G401 (cell line): ENCODE results near the gene KDM1A. TPM values are rescaled to one million over a fixed set of nuclear protein-coding genes. Genes with fewer than 3 reads are reported as not detected.
"Not testable (repeated sequence)": the region's sequence is repeated elsewhere in the genome, so short reads cannot be mapped to it uniquely, and the experiment has no call there.

Experiments used
- DNase-seq: peaks from one replicate; pipeline ENCODE4 v3.0.0-alpha.2; 2015; ENCODE audit warnings: low spot score
- in situ Hi-C: cut with HindIII; loops from 2 replicates; pipeline ENCODE4 v1.10.0; 2016; ENCODE audit warnings: low sequenced_read_pairs, mixed read lengths
- total RNA-seq: library from RNA; depleted of rRNA; stranded (reverse); fragments of >200 nt; shearing (Covaris generic); gene quantifications from 2 replicates; pipeline ENCODE4 v1.2.3, GENCODE V29; 2014; rRNA removed

Gene KDM1A
- 217 and 255 TPM in 2 replicates for total RNA-seq

DNA sequence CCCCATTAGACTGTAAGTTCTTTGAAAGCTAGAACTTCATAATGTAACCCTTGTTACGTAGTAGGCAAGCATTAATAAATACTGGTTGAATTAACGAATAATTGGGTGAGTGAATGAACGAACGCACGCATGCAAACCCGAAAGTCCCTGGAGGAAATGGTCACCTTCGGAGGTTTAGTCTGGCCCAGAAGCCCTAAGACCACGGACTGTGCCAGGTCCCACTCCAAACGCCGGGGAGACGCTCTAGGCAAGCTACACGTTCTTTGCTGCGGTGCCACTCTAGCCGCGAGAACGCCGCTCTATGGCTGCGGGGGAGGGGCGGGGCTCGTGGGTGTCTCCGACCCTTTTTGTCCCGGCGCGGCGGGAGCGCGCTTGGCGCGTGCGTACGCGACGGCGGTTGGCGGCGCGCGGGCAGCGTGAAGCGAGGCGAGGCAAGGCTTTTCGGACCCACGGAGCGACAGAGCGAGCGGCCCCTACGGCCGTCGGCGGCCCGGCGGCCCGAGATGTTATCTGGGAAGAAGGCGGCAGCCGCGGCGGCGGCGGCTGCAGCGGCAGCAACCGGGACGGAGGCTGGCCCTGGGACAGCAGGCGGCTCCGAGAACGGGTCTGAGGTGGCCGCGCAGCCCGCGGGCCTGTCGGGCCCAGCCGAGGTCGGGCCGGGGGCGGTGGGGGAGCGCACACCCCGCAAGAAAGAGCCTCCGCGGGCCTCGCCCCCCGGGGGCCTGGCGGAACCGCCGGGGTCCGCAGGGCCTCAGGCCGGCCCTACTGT, at the start of gene KDM1A:
KDM1A (plus strand) TSS at position 375 of the 769 bp plus-strand sequence; CDS start at position 504, 129 bp downstream.
- peak; percentile 98 for DNase-seq
- in situ Hi-C loops = no loop called here

DNA sequence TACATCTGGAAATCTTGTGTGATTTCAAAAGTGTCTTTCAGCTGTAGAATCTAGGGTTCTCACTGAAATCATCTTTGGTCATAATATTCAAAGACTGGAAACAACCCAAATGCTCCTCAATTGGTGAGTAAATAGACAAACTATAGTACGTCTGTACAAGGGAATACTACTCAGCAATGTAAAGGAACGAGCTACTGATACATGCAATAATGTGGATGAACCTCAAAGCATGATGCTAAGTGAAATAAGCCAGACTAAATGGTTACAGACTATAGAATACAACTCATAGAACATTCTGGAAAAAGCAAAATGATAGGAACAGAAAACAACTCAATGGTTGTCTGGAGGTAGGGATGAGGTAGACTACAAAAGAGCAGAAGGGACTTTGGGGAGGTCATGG, 49.2 kb upstream of the KDM1A start:
- in situ Hi-C loops = no loop called here
- no peak for DNase-seq

DNA sequence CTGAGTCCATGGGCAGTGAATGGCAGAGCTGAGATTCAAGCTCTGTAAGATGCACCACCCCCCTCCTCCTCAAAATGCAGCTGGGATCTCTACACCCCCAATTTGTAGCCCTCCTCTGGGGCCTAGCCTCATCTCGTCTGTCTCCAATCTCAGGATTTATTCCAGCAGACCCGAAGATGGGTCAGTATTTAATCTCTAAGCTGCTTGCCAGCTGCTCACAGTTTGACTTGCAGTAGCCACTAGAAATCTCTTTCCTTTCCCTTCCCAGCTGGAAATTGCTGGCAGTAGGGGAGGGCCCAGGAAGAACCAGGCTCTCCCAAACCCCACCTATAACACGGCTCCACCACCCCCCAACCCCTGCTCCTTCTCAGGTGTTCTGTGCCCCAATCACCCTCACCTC, 48.1 kb upstream of the KDM1A start:
- in situ Hi-C loops = no loop called here
- DNase-seq = no peak

DNA sequence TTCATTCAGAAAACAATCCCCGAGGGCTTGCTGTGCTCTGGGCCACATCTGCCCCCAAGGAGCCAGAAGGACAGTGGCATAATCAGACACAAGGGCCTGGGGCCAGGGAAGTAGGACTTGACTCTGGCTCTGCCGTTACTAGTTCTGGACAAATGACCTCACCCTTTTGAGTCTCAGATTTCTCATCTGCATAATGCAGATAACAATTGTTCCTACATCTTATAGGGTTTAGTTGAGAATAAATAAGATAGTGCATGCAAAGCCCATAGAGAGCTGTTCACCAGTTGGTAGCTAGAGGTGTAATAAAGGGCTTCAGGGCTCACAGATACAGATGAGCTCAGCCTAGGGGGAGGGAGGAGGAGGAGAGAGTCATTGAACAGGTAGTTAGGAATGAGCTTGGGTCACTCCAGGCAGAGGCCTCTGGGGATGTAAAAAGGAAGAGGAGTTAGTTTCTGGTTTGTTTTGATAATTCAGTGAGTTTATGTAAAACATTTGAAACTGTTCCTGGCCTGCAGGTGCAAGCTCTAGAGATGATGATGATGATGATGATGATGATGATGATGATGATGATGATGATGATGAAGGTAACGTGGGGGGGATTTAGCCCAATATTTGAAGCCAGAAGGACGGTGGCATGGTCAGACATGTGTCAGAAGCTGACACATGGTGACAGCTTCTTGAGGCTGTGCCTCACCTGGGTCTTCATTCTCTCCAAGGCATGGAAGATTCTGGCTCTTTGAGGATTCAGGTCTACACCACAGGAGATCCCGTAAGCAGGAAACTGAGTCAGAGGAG, 47.5 kb upstream of the KDM1A start:
- DNase-seq = no peak
- in situ Hi-C loops = no loop called here

DNA sequence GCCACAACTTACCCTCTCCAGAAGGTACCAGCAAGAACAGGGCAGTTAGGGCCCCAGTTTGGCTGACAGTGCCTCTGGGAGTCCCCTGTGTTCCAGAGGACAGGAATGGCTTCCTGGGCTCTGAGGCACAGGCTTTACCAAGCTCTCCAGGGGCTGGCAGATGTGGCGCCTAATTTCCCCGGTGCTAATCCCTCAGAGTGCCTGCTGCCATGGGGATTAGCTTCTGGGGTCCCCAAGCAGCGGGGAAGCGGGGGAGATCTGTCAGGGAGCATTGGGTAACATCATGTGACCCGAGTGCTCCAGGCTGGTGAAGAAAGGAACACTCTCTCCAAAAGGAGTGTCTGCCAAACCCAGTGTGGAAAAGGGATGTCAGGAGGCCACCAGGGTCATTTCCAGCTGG, 46.5 kb upstream of the KDM1A start, which contains the start of gene LACTBL1:
LACTBL1 (minus strand) TSS at position 107 of the 400 bp plus-strand sequence. CDS start 550 bp downstream, outside the sequence.
- no peak for DNase-seq
- in situ Hi-C loops = no loop called here

DNA sequence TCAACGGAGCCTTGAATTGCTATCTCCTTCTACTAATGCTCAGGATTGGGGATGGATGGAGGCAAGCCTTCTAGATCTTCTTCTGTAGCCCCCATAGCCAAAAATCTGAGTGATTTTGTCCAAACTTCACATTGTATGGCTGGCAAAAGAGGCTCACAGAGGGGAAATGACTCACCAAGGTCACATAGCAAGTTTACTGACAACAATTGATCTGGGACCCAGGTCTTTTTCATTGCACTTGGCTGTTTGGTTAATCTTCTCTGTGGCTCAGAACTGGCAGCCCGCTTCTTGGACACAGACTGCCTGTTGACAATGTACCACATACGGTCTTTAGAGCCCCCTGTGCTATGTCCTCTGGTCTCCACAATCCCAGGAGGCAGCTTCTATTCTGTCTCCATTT, 43.6 kb upstream of the KDM1A start:
- no peak for DNase-seq
- in situ Hi-C loops = no loop called here

DNA sequence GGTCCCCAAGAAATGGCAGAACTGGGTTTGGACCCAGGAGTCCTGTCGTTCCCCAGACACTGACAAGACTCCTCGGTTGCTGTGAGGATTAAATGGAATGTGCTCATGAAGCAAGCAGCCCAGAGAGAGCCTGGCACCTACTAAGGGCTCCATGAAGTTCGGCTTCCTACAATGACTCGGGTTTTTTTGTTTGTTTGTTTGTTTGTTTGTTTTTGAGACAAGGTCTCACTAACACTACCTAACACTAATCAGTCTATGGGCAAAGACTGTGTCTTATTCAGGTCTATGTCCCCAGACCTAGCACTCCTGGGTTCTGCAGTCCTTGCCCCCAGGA, 43.2 kb upstream of the KDM1A start:
- no peak for DNase-seq
- in situ Hi-C loops = no loop called here

DNA sequence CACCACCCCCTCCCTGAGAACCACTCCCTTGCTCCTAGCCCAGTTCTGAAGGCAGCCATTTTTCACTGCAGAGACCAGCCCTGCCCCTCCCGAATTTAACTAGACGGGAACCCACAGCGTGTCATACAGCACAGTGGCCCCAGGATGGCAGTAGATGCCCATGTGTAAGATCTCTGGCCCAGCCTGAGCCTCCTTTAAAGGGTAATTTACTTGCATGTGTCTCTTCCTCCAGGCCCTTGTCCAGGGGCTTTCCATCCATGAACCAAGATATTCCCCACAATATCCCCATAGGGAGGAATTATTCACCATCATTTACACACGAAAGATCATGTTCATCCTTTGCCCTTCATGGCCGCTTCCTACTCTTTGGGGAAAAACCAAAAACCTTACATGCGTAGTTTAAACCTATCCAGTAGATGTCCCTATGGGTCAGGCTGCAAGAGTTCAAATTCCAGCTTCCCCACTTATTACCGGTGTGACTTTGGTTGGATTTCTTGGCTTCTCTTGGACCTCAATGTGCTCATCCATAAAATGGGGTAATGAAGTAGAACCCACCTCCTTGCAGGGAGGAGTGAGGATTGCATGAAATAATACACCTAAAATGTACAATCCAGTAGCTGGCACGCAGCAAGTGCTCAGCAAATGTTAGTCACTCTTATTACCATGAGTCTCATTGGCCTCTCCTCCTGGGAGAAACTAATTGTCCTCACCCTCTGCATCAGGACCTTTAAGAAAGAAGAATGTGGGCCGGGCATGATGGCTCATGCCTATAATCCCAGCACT, 42.6 kb upstream of the KDM1A start:
- in situ Hi-C loops = no loop called here

DNA sequence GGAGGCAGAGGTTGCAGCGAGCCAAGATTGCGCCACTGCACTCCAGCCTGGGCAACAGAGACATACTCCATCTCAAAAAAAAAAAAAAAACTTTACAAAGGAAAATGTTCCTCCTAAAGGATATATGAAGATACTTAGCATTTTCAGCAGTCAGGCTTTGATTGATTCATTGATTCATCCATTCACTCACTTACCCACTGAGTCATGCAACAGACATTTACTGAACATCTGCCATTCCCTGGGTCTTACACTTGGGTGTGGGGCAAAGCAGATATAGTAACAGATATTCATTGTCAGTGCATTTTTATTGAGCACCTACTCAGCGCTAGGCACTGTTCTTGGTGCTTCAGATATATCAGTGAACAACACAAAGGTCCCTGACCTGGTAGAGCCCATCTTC, 41.0 kb upstream of the KDM1A start:
- no peak for DNase-seq
- in situ Hi-C loops = no loop called here

More for the DNA sequence above, 42.6 kb upstream of the KDM1A start:
- DNase-seq = peak; percentile 64

DNA sequence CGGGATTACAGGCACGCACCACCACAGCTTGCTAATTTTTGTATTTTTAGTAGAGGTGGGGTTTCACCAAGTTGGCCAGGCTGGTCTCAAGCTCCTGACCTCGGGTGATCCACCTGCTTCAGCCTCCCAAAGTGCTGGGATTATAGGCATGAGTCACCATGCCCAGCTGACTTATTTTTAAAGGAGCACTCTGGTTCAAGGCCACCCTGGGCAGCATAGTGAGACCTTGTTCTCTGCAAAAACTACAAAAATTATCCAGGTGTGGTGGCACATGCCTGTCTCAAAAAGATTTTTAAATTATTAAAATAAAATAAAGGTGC, 38.8 kb upstream of the KDM1A start:
- in situ Hi-C loops = loop anchor here (10.0 kb wide), 1 partner anchor 204 kb away; no protein-coding TSS in a partner anchor

DNA sequence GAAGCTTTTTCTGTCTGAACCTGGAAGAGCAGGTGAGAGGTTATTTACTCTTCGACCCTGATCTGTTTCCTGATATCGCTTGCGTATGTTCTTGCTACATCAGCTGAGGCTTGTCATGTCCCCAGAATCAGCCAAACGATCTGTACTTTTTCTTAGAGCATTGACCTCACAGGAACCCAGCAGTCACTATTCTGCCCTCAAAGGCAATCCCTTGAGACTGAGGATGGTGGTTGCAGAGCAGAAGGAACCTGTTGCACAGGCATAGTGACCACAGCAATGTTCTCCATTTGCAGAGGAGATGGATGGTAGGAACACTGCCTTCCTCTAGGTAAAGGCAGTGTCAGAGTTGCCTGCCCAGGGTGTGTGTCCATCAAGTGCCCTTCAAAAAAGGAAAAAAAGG, 35.3 kb upstream of the KDM1A start:
- no peak for DNase-seq

More for the DNA sequence above, 38.8 kb upstream of the KDM1A start:
- not testable (repeated sequence) for DNase-seq

DNA sequence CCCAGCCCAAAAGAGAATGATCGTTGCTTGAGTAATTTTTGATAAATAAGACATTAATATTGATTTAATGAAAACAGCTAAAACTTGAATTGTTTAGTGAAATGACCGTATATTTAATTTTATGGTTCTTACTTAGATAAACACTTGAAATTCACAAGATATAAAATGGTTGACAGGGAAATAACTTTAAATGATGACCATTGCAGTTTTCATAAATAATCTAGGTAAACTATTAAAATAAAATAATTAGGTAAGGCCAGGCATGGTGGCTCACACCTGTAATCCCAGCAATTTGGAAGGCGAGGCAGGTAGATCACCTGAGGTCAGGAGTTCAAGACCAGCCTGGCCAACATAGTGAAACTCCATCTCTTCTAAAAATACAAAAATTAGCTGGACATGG, 26.9 kb upstream of the KDM1A start:
- DNase-seq, in situ Hi-C loops: not testable (repeated sequence)

More for the DNA sequence above, 35.3 kb upstream of the KDM1A start:
- in situ Hi-C loops = loop anchor here (10.0 kb wide), 1 partner anchor 201 kb away; no protein-coding TSS in a partner anchor

DNA sequence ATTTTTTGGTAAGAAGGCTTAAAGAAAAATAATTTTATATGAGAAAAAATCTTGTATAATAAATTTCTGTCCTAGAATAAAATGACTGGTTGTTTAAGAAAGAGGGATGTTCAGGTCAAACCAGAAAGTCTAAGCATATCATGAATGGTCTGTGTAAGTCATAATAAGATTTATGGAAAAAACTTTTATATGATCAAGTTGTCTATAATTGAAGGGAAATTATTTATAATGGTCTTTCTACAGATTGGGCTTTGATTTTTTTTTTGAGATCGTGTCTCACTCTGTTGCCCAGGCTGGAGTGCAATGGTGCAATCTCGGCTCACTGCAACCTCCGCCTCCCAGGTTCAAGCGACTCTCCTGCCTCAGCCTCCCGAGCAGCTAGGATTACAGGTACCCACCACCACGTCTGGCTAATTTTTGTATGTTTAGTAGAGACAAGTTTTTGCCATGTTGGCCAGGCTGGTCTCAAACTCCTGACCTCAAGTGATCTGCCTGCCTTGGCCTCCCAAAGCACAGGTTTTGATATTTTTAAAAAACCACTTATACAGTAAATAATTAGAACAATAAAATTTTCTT, 26.0 kb upstream of the KDM1A start:
- DNase-seq, in situ Hi-C loops: not testable (repeated sequence)

DNA sequence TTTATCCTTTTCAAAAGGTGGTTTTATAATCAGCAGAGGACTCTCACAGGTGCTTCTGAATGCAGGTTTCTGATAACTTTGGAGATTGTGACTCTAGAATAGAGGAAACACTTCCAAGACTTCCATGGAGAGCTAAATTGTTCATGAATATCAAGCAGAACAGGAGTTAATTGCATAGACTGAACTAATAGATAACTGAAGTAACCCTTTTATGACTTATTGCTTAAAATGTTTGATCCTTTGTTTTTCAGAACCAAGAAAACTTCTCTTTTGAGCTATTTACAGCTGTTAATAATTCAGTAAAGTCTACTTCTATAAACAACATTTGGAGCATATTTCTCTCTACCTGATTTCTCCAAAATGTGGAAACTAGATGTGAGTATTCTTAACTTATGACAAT, 23.5 kb upstream of the KDM1A start:
- in situ Hi-C loops = no loop called here
- no peak for DNase-seq

DNA sequence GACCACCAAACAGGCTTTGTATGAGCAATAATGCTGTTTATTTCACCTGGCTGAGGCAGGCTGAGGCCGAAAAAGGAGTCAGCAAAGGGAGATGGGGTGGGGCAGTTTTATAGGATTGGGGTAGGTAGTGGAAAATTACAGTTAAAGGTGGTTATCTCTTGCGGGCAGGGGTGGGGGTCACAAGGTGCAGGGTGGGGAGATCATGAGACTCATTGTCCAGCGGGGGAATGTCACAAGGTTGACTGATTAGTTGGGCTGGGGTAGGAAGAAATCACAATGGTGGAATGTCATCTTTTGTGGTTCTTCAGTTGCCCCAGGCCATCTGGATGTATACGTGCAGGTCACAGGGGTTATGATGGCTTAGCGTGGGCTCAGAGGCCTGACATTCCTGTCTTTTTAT, 21.7 kb upstream of the KDM1A start:
- in situ Hi-C loops, DNase-seq: not testable (repeated sequence)

DNA sequence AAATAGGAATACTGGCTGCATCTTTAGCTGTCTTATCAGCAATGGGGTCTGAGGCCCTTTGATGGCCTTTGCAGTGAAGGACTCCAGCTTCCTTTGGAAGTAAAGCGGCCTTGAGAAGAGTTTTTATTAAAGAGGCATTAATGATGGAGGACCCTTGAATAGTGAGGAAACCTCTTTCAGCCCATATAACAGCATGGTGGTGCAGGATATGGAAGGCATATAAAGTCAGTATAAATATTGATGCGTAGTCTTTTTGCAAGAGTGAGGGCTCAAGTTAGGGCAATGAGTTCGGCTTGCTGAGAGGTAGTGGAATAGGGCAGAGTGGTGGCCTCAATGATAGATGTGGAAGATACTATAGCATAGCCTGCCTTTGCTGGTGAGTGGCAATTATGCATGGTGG, 19.1 kb upstream of the KDM1A start:
- DNase-seq, in situ Hi-C loops: not testable (repeated sequence)

DNA sequence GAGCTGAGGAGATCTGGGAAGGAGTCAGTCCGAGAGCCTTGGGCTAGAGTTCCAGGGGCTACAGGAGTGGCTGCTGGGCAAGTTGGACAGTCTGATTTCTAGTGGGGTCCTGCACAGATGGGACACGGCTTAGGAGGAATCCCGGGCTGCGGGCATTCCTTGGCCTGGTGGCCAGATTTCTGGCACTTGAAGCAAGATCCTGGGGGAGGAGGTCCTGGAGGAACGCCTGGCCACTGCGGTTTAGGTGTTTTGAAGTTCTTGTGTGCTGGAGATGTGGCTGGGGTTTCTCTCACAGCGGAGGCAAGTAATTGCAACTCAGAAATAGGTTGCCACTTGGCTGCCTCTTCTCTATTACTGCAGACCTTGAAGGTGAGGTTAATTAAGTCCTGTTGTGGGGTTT, 17.1 kb upstream of the KDM1A start:
- in situ Hi-C loops, DNase-seq: not testable (repeated sequence)

DNA sequence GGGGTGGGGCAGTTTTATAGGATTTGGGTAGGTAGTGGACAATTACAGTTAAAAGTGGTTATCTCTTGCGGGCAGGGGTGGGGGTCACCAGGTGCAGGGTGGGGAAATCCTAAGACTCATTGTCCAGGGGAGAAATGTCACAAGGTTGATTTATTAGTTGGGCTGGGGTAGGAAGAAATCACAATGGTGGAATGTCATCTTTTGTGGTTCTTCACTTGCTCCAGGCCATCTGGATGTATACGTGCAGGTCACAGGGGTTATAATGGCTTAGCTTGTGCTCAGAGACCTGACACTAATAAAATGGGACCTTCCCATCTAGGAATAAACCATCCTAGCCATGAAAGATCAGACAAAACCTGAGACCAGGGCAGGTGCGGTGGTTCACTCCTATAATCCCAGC, 15.2 kb upstream of the KDM1A start:
- no peak for DNase-seq
- in situ Hi-C loops = no loop called here

DNA sequence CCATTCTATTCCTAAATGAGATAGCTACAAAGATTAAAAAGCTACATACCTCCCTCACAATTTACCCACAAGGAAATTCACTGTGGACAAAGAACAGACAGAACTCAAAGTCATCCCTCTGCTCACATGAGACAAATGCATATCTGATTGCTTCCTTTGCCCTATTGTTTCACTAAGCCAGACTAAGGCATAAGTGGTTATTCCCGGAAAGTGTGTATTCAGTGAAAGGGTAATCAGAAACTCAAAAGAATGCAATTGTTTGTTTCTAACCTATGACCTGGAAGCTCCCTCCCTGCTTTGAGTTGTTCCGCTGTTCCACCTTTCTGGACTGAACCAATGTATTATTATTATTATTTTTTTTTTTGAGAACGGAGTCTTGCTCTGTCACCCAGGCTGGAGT, 14.5 kb upstream of the KDM1A start:
- DNase-seq, in situ Hi-C loops: not testable (repeated sequence)
